Neural cell (in vitro differentiated cells): ENCODE data around the gene STIM2. TPM values are rescaled to one million over a fixed set of nuclear protein-coding genes. Genes with fewer than 3 reads are reported as not detected.

Source experiments
- H2AFZ ChIP-seq: fragments of 200-600, 300-800 bp; sonication (generic), shearing (Covaris generic); 2 replicates; pipeline ENCODE4 v1.6.0; 2014; ENCODE audit warnings: low read depth, mild to moderate bottlenecking, antibody characterized with exemption, low read length, moderate library complexity
- H3F3A ChIP-seq: fragments of 200-600 bp; shearing (Covaris generic); 2 replicates; pipeline ENCODE4 v1.6.1; 2016; ENCODE audit warnings: mild to moderate bottlenecking, moderate library complexity, mixed read lengths, antibody characterized with exemption, low read length; ENCODE audit not compliant: insufficient read depth, poor library complexity, severe bottlenecking
- H3K27ac ChIP-seq: fragments of 200-600, 300-800 bp; sonication (generic), shearing (Covaris generic); 2 replicates; pipeline ENCODE4 v1.5.1; 2014; ENCODE audit warnings: mild to moderate bottlenecking, low read length, moderate library complexity
- H3K27me3 ChIP-seq: fragments of 300-800, 200-600 bp; sonication (generic), shearing (Covaris generic); 2 replicates; pipeline ENCODE4 v1.6.0; 2014; ENCODE audit warnings: mild to moderate bottlenecking, low read depth, low read length, moderate library complexity; ENCODE audit not compliant: insufficient read depth
- H3K36me3 ChIP-seq: fragments of 300-800, 200-600 bp; sonication (generic), shearing (Covaris generic); 2 replicates; pipeline ENCODE4 v1.5.1; 2014; ENCODE audit warnings: mild to moderate bottlenecking, antibody characterized with exemption, low read length, moderate library complexity; ENCODE audit not compliant: insufficient read depth
- H3K4me2 ChIP-seq: fragments of 300-800, 200-600 bp; sonication (generic), shearing (Covaris generic); 2 replicates; pipeline ENCODE4 v1.6.0; 2014; ENCODE audit warnings: mild to moderate bottlenecking, low read length
- H3K4me3 ChIP-seq: fragments of 300-800, 200-600 bp; sonication (generic), shearing (Covaris generic); 2 replicates; pipeline ENCODE4 v1.5.1; 2014; ENCODE audit warnings: mild to moderate bottlenecking, low read length, moderate library complexity
- H3K79me2 ChIP-seq: fragments of 200-600 bp; shearing (Covaris generic); replicated peaks from 2 replicates; pipeline ENCODE4 v1.6.0; 2014; ENCODE audit warnings: mild to moderate bottlenecking, low read length, moderate library complexity; ENCODE audit not compliant: insufficient read depth
- H3K9ac ChIP-seq: fragments of 300-800, 200-600 bp; sonication (generic), shearing (Covaris generic); 2 replicates; pipeline ENCODE4 v1.6.1; 2016; ENCODE audit warnings: mild to moderate bottlenecking, low read length, mixed read lengths
- H3K9me2 ChIP-seq: fragments of 200-600 bp; shearing (Covaris generic); 2 replicates; pipeline ENCODE4 v1.6.1; 2016; ENCODE audit warnings: mild to moderate bottlenecking, low read length, mixed read lengths; ENCODE audit not compliant: insufficient read depth
- H3K9me3 ChIP-seq: fragments of 200-600, 300-800 bp; sonication (generic), shearing (Covaris generic); 2 replicates; pipeline ENCODE4 v1.6.1; 2016; ENCODE audit warnings: mild to moderate bottlenecking, mixed run types, low read length, moderate library complexity, mixed read lengths
- H4K20me1 ChIP-seq: fragments of 200-600 bp; shearing (Covaris generic); 2 replicates; pipeline ENCODE4 v1.6.1; 2016; ENCODE audit warnings: mild to moderate bottlenecking, mixed run types; ENCODE audit not compliant: insufficient read depth
- CTCF ChIP-seq: fragments of 450-650 bp; IDR thresholded peaks from 2 replicates; pipeline ENCODE4 v1.5.1; 2014; ENCODE audit warnings: antibody characterized with exemption, mild to moderate bottlenecking, moderate library complexity; ENCODE audit not compliant: poor library complexity, severe bottlenecking
- EP300 ChIP-seq: fragments of 450-650 bp; conservative IDR thresholded peaks from 2 replicates; pipeline ENCODE4 v1.6.1; 2014; ENCODE audit warnings: antibody characterized with exemption, mild to moderate bottlenecking, moderate library complexity; ENCODE audit not compliant: poor library complexity, severe bottlenecking
- EZH2 ChIP-seq: fragments of 200-600, 300-800 bp; shearing (Covaris generic), sonication (generic); IDR thresholded peaks from 2 replicates; pipeline ENCODE4 v1.6.1; 2014; ENCODE audit warnings: antibody characterized with exemption, low read length, borderline replicate concordance, mild to moderate bottlenecking; ENCODE audit not compliant: insufficient read depth, poor library complexity, severe bottlenecking
- MXI1 ChIP-seq: fragments of 450-650 bp; conservative IDR thresholded peaks from 2 replicates; pipeline ENCODE4 v1.6.1; 2014; ENCODE audit warnings: antibody characterized with exemption, mild to moderate bottlenecking; ENCODE audit not compliant: poor library complexity, severe bottlenecking
- POLR2AphosphoS5 ChIP-seq: IDR thresholded peaks from 2 replicates; pipeline ENCODE4 v1.6.1; 2012
- RAD21 ChIP-seq: fragments of 450-650 bp; conservative IDR thresholded peaks from 2 replicates; pipeline ENCODE4 v1.6.1; 2014; ENCODE audit warnings: antibody characterized with exemption, mild to moderate bottlenecking, moderate library complexity
- REST ChIP-seq: IDR thresholded peaks from 2 replicates; pipeline ENCODE4 v1.6.1; 2012; ENCODE audit warnings: borderline replicate concordance
- SMC3 ChIP-seq: fragments of 450-650 bp; conservative IDR thresholded peaks from 2 replicates; pipeline ENCODE4 v1.6.1; 2014; ENCODE audit warnings: antibody characterized with exemption, mild to moderate bottlenecking, moderate library complexity; ENCODE audit not compliant: poor library complexity
- TAF1 ChIP-seq: IDR thresholded peaks from 2 replicates; pipeline ENCODE4 v1.6.1; 2012; ENCODE audit warnings: low read depth
- polyA plus RNA-seq: library from polyadenylated mRNA; depleted of rRNA; stranded (reverse); fragments of >200 nt; gene quantifications from 2 replicates; pipeline ENCODE4 v1.2.3, GENCODE V29; 2014

STIM2 gene
- polyA plus RNA-seq, 1 donor from 2014 or later = 25.3 TPM

- Histone ChIP-seq H3K4me2 (no peak overlapping the region), H3K9me2 (no peaks in the 10 kb centered on the region), H3K79me2 (no peaks in the 10 kb centered on the region), H2AFZ (no peak overlapping the region), H3K9ac (no peak overlapping the region), H3K36me3 (no peaks in the 10 kb centered on the region), H4K20me1 (no peaks in the 10 kb centered on the region), H3F3A (no peaks in the 10 kb centered on the region), H3K4me3 (no peak overlapping the region), H3K9me3 (no peaks in the 10 kb centered on the region), H3K27me3 (no peaks in the 10 kb centered on the region), H3K27ac (no peak overlapping the region)
- TF ChIP-seq SMC3 (no peak), EP300 (no peak), TAF1 (no peak), POLR2AphosphoS5 (no peak), CTCF (no peak), REST (no peak), RAD21 (no peak), MXI1 (no peak), EZH2 (no peak)
Observed at GRCh38 chr4:26821031-26821430, 39.6 kb upstream of the STIM2 start.

- Histone ChIP-seq H2AFZ (no peak overlapping the region), H4K20me1 (no peaks in the 10 kb centered on the region), H3K9me3 (no peaks in the 10 kb centered on the region), H3K4me3 (no peak overlapping the region), H3K4me2 (no peak overlapping the region), H3K9me2 (no peaks in the 10 kb centered on the region), H3K27me3 (no peaks in the 10 kb centered on the region), H3K9ac (no peak overlapping the region), H3K79me2 (no peaks in the 10 kb centered on the region), H3K36me3 (no peaks in the 10 kb centered on the region), H3K27ac (peak overlapping the region; percentile 43), H3F3A (no peaks in the 10 kb centered on the region)
- TF ChIP-seq EZH2 = no peak
- TF ChIP-seq REST = no peak
- no peak for TF ChIP-seq TAF1
- peak; percentile 40 for TF ChIP-seq CTCF
- TF ChIP-seq RAD21 = no peak
- no peak for TF ChIP-seq SMC3
- TF ChIP-seq POLR2AphosphoS5 = peak; percentile 93
- peak; percentile 99 for TF ChIP-seq EP300
- TF ChIP-seq MXI1 = peak; percentile 51
Observed at GRCh38 chr4:26821677-26822503, 38.8 kb upstream of the STIM2 start.
